22Rv1 (cell line): Measurements from ENCODE around the gene OLFML2A.

Experiments used
- ZFX ChIP-seq: fragments of 450-650 bp; IDR thresholded peaks from 2 replicates; pipeline ENCODE4 v1.6.1; 2017; ENCODE audit warnings: antibody characterized with exemption, borderline replicate concordance
- TF ChIP-seq, protein P1 (sequence below): fragments of 450-650 bp; IDR thresholded peaks from 2 replicates; pipeline ENCODE4 v1.5.1; 2017; ENCODE audit warnings: mild to moderate bottlenecking

- TF ChIP-seq, protein P1, sequence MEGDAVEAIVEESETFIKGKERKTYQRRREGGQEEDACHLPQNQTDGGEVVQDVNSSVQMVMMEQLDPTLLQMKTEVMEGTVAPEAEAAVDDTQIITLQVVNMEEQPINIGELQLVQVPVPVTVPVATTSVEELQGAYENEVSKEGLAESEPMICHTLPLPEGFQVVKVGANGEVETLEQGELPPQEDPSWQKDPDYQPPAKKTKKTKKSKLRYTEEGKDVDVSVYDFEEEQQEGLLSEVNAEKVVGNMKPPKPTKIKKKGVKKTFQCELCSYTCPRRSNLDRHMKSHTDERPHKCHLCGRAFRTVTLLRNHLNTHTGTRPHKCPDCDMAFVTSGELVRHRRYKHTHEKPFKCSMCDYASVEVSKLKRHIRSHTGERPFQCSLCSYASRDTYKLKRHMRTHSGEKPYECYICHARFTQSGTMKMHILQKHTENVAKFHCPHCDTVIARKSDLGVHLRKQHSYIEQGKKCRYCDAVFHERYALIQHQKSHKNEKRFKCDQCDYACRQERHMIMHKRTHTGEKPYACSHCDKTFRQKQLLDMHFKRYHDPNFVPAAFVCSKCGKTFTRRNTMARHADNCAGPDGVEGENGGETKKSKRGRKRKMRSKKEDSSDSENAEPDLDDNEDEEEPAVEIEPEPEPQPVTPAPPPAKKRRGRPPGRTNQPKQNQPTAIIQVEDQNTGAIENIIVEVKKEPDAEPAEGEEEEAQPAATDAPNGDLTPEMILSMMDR: no peak
- TF ChIP-seq ZFX: no peak
These were observed 77.9 kb downstream of the OLFML2A start for GRCh38 chr9:124854822-124855221.
